Stimulated activated CD4-positive, alpha-beta T cell treated with anti-CD3 and anti-CD28 coated beads, Interleukin-12 subunit alpha, Interleukin-12 subunit beta, amount 100 ng/mL, for 4 hours (primary cell): ENCODE measurements around the gene NLGN1.
"Not testable (repeated sequence)": the region's sequence is repeated elsewhere in the genome, so short reads cannot be mapped to it uniquely, and the experiment has no call there.

Experiments used
- DNase-seq: peaks from one replicate; pipeline ENCODE4 v3.0.0-alpha.2; 2020

Gene NLGN1

DNA sequence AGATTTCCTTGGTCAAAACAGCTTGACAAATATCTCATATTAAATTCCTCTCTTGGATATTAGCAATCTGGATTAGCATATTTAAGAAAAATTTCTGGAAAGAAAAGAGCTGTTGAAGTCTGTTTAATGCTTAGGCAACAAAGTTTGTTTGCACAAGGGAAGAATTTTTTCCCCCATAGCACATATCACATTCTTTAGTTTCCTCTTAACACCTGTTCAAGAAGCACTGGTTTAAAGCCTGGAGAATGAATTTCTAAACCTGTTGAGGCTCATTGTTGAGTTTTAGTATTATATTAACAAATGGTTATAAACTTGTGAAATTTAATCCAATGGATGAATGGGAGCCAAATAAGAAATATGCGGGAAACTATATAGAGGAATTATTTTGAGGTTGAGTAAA lies 41.5 kb downstream of the NLGN1 start:
- no peak for DNase-seq

DNA sequence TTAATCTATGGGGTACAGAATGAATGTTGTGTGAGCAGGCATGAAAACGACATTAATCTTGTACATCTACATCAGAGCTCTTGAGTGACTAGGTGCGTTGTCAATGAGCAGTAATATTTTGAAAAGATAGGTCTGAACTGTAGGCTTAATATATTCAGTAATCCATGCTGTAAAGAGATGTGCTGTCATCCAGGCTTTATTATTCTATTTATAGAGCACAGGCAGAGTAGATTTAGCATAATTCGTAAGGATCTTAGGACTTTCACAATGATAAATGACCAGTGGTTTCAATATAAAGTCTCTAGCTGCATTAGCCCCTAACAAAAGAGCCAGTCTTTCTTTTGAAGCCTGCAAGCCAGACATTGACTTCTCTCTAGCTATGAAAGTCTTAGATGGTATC lies 43.0 kb downstream of the NLGN1 start:
- no peak for DNase-seq

DNA sequence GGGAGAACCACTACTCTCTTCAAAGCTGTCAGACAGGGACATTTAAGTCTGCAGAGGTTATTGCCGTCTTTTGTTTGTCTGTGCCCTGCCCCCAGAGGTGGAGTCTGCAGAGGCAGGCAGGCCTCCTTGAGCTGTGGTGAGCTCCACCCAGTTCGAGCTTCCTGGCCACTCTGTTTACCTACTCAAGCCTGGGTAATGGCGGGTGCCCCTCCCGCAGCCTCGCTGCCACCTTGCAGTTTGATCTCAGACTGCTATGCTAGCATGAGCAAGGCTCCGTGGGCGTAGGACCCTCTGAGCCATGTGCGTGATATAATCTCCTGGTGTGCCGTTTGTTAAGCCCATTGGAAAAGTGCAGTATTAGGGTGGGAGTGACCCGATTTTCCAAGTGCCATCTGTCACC lies 54.0 kb downstream of the NLGN1 start:
- DNase-seq: not testable (repeated sequence)

DNA sequence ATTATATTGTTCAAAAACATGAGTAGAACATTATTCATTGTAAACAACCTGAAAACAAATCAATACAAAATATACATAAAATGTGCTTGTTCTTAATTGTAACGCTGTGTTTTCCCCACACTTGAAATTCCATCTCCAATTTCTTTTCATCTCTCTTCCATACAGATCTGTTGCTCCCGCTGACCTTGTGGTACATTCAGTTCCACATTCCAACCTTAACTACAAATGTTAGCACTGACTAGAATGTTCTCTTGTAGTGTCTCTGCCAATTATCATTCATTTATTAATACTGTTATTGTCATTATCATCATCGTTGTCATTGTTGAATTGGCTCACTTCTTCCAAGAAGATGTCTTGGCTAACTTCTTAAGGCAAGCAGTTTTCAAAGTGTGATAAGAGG lies 65.7 kb downstream of the NLGN1 start:
- DNase-seq: no peak

DNA sequence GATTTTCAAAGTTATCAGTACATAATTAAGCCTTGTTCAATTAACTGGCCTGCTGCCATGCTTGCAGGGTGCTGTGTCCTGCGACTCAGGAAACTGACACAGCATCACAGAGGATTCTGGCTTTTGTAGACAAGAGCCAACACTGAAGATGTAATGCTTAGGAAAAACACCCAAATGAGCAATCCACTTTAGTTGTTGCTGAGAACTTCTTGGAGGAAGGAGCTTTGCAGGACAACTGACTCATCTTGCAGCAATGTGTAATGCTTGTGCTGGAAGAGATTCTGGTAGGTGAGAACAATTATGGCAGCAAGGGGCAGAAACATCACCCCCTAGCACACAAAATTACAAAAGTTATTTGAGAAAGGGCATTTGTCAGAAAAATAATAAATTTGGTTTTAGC lies 67.6 kb downstream of the NLGN1 start:
- no peak for DNase-seq

DNA sequence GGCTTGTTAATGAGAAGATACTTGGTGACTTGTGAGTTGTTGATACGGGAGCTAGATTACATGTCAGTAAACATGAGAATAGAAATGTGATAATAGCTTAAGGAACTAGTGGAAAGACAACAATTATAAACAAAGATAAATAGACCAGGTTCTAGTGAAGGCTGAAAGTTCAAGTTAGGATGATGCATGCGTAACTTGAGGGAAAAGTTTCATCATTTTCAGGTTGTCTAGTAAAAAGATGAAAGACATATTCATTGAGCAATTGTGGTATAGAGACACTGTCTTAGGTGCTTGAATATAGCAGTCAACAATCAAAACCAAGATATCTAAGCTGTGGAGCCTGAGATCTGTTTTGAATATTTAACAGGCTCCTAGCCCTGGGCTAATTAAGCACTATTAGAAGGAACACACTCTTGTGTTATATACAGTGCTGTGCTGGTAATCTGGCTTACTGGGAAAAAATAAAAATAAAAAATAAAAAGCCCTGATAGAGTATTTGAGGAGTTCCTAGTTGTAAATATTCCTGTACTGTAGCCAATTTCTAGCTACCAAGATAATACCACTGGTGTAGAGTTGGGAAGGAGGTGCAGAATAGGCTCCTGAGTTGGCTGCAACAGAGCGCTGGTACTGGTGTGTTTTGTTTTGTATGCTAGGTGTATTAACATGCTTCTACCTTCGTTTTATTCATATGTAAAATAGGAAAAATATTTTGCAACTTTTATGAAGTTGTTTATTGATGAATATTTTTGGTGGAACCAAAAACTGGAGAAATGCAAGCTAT lies 68.5 kb downstream of the NLGN1 start:
- DNase-seq: no peak

DNA sequence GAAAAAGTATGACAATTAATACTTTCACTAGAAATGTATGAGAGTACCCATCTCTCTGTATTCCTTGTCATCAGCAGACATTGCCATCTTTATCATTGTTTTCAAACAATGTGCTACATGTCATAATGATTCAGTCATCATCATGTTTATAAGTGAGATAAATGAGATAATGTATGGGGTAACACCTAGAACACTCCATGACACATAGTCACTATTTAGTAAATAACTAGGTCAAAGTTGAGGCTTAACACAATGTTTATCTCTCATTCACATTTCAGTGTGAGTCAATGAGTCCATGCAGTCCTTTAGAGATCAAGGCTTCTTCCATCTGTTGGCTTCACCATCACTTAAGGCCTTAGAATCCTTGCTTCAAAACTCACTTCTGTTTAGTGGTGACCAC lies 70.0 kb downstream of the NLGN1 start:
- no peak for DNase-seq

DNA sequence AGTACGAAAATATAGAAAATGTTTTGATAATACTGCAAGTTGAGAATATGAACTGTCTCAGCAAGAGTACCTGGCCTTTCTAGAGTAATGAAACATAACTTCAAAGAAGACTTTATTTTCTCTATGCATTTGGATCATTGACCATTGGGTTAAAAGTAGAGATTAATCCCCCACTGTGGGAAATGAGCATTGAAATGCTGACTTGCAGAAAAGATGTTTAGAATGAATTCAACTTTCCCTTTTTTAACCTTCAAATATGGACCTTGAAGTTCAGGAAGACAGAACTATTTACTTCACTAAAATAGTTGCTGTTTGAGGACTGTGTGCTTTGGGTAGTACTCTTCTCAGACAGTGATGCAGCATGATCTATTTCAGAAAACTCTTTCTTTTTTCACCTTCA lies 75.7 kb downstream of the NLGN1 start:
- no peak for DNase-seq

DNA sequence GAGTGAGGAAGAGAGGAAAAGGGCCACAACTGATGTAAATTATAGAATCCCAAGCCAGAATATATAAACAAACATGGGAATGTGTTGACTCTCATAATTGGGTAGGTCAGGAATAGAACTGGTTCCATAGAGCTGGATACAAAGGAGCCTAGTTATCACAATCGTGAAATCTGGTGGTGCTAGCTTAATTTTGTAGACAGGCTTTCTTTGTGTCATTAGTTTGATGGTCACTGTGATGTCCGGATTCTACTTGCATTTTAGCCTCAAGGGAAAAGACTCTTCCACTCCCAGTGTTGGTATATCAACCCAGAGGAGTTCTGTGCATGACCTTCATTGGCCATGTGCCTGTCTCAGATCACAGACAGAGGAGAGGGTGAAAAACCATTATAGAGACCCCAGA lies 81.8 kb downstream of the NLGN1 start:
- DNase-seq: no peak

DNA sequence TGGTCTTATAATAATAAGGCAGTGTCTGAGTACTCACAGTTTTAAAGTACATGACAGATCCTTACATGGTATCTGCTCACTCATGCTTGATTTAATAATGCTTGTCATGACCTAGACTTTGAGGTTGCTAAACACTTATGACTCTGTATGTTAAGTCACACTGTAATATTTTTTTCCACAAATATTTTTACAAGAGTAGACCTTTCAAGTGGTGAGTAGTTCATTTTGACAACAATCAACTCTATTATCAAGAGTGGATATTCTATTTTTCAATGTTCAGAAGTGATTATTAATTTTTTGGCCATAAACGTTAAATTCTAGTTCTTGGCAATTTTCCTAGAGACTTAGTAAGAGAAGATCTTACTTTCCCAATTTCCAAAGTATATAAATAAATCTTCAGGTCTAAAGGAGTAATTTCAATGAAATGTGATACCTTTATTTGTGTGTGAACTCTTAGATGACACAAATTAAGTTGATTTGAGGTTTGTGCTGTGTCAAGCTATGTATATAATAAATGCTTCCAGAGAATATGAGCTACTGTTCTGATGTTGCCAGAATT lies 104.5 kb downstream of the NLGN1 start:
- DNase-seq: no peak

DNA sequence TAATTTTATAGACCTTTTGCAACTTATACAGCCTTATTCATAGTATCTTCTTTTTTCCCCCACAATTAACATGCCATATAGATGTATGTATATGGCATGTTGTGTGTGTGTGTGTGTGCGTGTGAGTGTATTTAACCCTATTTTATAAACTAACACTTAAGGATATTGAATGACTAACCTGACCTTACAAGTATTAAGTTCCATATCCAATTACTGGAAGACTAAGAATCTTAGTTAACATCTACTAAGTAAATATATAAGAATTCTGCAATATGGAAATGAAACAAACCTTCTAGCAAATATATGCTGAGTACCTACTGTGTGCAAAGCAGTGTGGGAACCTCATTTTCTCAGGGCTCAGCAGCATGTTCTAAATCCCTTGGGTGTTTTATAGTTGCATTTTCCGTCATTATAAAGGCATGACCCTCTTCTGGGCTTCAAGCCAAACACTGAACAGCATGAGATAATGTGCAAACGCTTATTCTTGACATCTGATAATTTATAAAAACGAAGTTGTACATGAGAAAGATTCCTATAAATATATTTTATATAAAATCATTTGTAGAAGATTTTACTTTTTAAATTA lies 105.5 kb downstream of the NLGN1 start:
- no peak for DNase-seq

DNA sequence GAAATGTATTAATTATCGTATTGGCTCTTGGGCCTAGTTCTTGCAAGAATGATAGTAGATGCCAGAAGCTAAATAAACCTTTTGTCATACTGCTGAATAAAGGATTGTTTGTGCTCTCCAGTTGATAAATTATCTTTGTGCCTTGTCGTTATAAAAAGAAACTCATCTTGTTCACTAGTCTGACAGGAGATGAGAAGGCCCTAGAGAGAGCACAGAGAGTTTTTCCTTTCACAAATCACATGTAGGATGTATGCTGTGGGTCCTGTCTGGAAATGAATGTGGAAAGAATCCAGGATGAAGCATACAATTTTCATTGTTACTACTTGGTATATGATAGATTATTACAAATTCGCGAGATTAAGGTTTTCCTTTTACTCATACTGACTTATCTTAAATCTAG lies 113.0 kb downstream of the NLGN1 start:
- DNase-seq: no peak

DNA sequence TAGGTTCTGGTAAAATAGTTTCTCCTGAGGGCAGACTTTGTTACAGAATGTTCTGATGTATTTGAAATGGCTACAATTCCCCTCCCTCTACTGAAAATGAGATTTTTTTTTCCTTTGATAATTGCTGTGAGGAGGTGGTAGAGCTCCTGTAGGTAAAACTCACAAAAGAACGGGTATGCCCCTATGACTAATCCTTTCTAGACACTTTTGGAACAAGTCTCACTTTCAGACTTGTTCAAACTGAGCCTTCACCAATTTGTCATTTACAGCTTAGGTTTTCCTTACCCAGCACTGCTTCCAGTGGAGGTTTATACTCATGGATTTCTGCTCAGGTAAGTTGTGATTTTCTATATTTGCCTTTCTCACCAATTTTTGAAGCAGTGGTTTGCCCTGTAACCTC lies 115.6 kb downstream of the NLGN1 start:
- no peak for DNase-seq

DNA sequence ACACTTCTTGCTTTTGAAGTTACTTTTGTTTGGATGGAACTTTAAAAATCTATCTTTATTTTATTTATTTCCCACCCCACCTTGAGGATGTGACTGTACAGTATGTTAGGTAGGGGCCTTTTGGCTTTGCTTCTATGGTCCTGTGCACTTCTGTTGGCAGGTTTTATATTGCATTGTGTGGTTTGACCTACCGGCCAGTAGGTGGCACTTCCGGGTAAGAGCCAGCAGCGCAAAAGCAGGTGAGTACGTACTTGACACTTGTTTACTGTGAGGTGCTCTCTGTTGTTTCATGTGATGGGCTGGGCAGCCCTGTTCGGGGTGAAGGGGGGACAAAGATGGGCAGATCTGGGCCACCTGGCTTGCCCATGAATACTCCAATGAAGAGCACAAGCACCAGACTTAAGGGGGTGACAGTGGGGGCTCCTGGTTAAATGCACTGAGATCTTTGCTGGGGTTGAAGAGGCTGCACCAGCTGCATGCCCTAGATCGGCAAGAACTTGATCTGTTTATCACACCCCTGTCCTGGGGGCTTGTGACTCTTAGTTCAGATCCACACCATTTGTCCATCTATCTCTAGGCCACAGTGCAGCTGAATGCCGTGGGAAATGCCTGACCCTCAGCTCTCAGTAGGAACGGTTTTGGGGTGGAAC lies 131.6 kb downstream of the NLGN1 start:
- DNase-seq: no peak

DNA sequence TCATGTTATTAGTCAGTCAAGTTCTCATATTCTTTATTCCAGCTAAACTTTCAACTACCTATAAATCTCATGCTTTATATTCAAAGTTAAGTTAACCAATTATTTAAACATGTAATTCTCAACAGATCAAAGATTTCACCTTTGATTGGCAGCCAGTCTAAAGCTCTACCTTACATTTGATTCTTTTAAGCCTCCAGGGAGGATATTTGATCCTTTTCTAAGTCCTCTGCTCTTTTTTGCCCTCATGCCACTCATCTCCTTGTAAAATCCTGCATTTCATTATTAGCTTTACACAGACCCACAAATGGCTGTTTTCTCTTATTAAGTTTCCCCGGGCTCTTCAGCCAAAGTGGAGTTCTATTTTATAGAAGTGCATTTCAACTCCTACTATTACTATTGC lies 134.1 kb downstream of the NLGN1 start:
- no peak for DNase-seq

DNA sequence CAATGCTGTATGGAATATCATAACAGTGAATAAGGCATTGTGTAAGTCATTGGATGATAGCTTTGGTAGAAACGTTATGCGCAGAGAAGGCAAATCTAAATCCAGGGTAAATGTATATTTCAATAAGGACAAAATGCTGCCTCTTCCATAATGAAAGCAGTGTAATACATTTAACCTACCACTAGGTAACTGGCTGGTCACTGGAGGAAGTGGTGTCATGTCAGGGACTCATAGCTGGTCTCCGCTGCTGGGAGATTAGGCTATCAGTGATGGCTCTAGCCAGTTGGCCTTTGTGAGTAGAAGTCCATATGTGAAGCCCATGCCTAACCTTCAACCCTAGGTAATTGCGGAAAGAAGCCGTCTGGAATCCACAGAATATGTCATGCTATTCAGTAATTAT lies 140.9 kb downstream of the NLGN1 start:
- no peak for DNase-seq

DNA sequence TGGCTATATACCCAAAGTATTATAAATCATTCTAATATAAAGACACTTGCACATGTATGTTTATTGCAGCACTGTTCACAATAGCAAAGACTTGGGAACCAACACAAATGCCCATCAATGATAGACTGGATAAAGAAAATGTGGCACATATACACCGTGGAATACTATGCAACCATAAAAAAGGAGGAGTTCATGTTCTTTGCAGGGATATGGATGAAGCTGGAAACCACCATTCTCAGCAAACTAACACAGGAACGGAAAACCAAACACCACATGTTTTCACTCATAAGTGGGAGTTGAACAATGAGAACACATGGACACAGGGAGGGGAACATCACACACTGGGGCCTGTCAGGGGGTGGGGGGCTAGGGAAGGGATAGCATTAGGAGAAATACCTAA lies 148.0 kb downstream of the NLGN1 start:
- DNase-seq: not testable (repeated sequence)

DNA sequence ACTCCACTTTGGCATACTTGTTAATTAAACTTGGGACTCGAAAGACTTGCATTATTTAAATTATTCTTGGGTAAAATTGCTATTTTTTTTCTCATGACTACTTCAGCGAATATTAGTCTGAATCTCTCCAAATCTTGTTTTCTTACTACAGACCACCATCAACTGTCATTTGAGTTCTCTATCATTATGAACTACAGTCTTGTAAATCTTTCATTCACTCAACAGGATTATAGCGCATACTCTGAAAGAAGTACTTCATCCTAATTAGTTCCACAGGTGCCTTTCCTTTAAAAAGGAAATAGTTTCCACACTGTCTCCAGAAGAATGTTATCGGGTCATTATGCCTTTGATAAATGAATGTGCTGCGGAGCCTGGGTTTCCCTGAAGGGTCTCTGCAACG lies 149.5 kb downstream of the NLGN1 start:
- no peak for DNase-seq

DNA sequence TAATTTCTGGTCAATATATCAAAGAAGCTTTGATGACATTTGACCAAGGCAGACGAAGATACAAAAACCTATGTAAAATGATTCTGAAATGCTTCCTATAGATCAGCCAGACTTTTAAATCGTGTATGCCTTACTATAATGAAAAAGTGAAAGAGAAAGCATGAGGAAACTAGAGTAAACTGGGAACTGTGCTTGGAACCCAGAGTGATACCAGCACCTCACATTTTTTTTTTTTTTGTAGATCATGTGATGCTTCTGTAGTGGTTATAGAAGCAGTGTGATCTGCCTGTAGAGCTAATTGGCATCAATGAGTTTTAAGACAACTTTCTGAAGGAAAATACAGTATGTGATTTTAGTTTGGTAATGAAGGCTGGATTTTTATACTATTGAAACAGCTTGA lies 150.7 kb downstream of the NLGN1 start:
- no peak for DNase-seq

DNA sequence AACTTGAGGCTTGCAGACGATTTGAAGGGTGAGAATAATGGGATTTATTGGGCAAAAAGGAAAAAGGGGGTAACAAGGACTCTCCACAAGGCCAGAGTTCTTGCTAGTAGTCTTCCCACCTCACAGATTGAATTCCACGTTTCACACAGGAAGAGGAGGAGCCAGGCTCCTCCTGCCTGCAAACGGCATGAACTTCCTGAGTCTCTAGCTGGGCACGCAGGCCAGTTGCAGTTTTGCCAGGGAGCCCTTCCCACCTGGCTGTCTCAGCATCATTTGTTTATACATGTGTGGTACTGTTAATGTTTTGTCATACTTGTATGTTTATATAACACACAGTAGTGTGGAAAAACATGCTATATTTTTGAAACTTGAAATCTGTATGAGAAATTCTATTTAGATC lies 155.0 kb downstream of the NLGN1 start:
- DNase-seq: no peak

DNA sequence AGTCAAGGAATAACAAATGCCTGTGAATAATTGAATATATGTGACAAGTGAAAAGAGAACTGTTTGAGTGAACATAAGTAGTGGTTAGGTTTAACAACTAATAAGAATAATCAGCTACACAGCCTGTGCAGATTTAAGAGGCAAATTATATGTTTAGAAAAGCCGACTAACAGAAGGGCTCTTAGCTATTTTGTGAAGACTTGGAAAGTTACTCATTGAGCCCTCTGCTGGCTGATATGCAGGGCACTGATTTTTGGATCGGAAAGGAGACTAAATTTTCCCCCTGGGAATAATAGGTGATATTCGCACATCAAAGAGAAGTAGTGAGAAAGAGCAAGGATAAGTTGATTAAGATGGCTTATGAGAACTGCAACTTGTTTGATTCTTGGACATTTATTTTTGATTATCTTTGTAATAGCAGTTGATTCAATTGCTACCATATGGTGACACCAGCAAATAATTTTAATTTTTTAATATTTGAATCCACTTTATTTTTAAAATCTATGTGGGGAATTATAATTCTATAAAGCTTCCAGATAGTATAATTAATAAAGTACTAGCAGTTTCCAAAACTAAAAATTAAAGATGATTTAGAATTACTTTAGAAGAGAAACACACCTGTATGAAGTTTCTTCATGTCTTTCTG lies 156.2 kb downstream of the NLGN1 start:
- DNase-seq: no peak

DNA sequence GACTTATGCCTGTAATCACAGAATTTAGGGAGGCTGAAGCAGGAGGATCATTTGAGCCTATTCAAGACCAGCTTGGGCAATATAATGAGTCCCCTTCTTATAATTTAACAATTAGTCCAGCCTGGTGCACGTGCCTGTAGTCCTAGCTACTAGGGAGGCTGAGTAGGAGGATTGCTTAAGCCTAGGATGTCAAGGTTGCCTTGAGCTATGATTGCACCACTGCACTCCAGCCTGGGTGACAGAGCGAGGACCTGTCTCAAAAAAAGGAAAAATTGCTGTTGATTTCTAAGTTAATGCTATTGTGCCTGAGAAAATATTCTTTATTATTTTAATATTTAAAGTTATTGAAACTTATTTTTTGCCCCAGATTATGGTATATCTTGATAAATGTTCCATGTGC lies 159.0 kb downstream of the NLGN1 start:
- no peak for DNase-seq

DNA sequence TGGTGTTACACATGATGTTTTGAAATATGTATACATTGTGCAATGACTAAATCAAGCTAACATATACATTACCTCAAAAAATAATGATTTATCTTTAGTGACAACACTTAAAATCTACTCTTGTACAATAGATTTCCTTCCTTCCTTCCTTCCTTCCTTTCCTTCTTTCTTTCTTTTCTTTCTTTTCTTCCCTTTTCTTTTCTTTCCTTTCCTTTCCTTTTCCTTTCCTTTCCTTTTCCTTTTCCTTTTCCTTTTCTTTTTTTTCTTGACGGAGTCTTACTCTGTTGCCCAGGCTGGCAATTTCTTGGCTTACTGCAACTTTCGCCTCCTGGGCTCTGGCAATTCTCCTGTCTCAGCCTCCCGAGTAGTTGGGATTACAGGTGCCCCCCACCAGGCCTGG lies 170.5 kb downstream of the NLGN1 start:
- no peak for DNase-seq

DNA sequence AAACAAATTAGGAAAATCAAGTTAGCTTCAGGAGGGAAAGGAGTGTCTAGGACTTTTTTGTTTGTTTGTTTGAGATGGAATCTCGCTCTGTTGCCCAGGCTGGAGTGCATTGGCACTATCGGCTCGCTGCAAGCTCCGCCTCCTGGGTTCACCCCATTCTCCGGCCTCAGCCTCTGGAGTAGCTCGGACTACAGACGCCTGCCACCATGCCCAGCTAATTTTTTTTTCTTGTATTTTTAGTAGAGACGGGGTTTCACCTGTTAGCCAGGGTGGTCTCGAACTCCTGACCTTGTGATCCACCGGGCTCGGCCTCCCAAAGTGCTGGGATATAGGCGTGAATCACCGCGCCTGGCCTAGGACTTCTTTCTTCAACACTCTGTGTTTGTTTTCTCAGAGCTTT lies 171.1 kb downstream of the NLGN1 start:
- DNase-seq: no peak
